Mesendoderm (in vitro differentiated cells): Measurements from ENCODE around the gene IL1R1.

Experiments
- DNase-seq: peaks from one replicate; pipeline ENCODE4 v3.0.0; 2013
- H2AK5ac ChIP-seq: 2 replicates; pipeline ENCODE4 v1.6.1; 2013; ENCODE audit warnings: low read length, inconsistent platforms
- H2BK120ac ChIP-seq: 2 replicates; pipeline ENCODE4 v1.6.1; 2013; ENCODE audit warnings: low read depth, mild to moderate bottlenecking, low read length, moderate library complexity, mixed read lengths
- H2BK15ac ChIP-seq: replicated peaks from 2 replicates; pipeline ENCODE4 v1.6.1; 2013; ENCODE audit warnings: low read depth, mild to moderate bottlenecking, moderate library complexity
- H2BK5ac ChIP-seq: 2 replicates; pipeline ENCODE4 v1.6.1; 2013; ENCODE audit warnings: low read length, inconsistent platforms
- H3K18ac ChIP-seq: 2 replicates; pipeline ENCODE4 v1.6.1; 2013; ENCODE audit warnings: mild to moderate bottlenecking, low read length, mixed read lengths
- H3K23ac ChIP-seq: one replicate; pipeline ENCODE4 v1.6.1; 2013; ENCODE audit warnings: low read length
- H3K27ac ChIP-seq: 2 replicates; pipeline ENCODE4 v1.5.1; 2013; ENCODE audit warnings: low read depth, mild to moderate bottlenecking, inconsistent platforms, low read length, moderate library complexity
- H3K27me3 ChIP-seq: 2 replicates; pipeline ENCODE4 v1.6.1; 2013; ENCODE audit warnings: low read length, control low read depth, mild to moderate bottlenecking, inconsistent platforms; ENCODE audit not compliant: insufficient read depth, poor library complexity
- H3K36me3 ChIP-seq: 2 replicates; pipeline ENCODE4 v1.6.1; 2013; ENCODE audit warnings: low read length, inconsistent platforms; ENCODE audit not compliant: control insufficient read depth, insufficient read depth
- H3K4ac ChIP-seq: one replicate; pipeline ENCODE4 v1.6.1; 2013; ENCODE audit warnings: low read depth, mild to moderate bottlenecking, low read length, moderate library complexity
- H3K4me1 ChIP-seq: 2 replicates; pipeline ENCODE4 v1.6.1; 2013; ENCODE audit warnings: low read depth, low read length, inconsistent platforms; ENCODE audit not compliant: control insufficient read depth
- H3K4me2 ChIP-seq: 2 replicates; pipeline ENCODE4 v1.6.1; 2013; ENCODE audit warnings: low read length
- H3K4me3 ChIP-seq: 2 replicates; pipeline ENCODE4 v1.5.1; 2013; ENCODE audit warnings: mild to moderate bottlenecking, low read length
- H3K56ac ChIP-seq: one replicate; pipeline ENCODE4 v1.6.1; 2013; ENCODE audit warnings: low read length
- H3K79me1 ChIP-seq: 2 replicates; pipeline ENCODE4 v1.6.1; 2013; ENCODE audit warnings: low read length, inconsistent platforms
- H3K79me2 ChIP-seq: 2 replicates; pipeline ENCODE4 v1.6.1; 2013; ENCODE audit warnings: mild to moderate bottlenecking, low read length; ENCODE audit not compliant: control insufficient read depth, insufficient read depth
- H3K9ac ChIP-seq: 2 replicates; pipeline ENCODE4 v1.6.1; 2013; ENCODE audit warnings: low read length, inconsistent platforms
- H4K5ac ChIP-seq: one replicate; pipeline ENCODE4 v1.6.1; 2013; ENCODE audit warnings: low read length
- H4K8ac ChIP-seq: one replicate; pipeline ENCODE4 v1.6.1; 2013; ENCODE audit warnings: low read depth, mild to moderate bottlenecking, control low read depth, low read length, moderate library complexity
- WGBS: extraction: QIAGEN DNeasy Blood & Tissue Kit; methylation state at CpG from one replicate; pipeline ENCODE4 v1.1.7; 2013; ENCODE audit warnings: low lambda C conversion rate, missing lambda C conversion rate; ENCODE audit not compliant: insufficient coverage; ENCODE audit errors: extremely low coverage; 5-methylcytosine and 5-hydroxymethylcytosine counted together

Gene IL1R1

DNA sequence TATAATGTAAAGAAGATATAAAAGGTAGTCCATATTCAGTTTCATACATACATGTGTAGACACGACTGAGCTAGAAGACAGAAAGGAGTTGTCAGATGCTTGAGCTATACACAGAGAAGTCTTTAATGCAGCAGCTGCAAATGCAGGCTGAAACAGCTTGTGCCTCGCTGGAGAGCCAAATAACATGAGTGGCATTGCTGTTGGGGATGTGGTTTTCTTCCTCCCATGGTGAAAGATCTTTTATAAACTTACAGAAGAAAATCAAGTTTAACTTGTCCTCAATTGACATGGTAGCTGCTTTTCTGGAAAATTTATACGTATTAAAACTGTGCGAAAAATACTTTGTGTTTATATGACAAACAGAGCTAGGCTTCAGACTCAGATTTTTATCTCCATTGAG lies 16.4 kb upstream of the IL1R1 start:
- Histone ChIP-seq H3K27ac (no peak overlapping the region), H4K8ac (no peak overlapping the region)

DNA sequence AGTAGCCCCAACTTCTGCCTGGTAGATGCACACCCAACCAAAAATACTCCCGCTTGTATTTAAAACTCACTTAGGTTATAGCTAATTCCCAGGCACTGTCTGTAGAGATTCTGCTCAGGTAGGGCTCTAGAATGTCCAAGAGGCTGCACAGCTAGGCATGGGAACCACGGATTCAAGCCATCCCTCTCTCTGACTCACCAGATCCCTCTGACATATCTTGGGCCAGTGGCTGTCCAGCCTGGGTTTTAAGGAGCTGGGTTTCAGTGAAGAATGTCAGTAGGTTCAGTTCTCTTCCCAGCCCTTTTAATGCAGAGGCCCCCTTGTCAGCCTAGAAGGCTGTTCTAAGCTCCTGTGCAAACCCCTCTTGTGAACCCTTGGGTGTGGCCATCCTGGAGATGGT lies 15.9 kb upstream of the IL1R1 start:
- WGBS = no CpG with 5 or more reads among the region's 2 CpGs
- no peaks in the 10 kb centered on the region for H3K27me3 ChIP-seq

More for the DNA sequence above, 16.4 kb upstream of the IL1R1 start:
- DNase-seq = no peak
- no peak overlapping the region for H3K23ac ChIP-seq
- H3K4ac ChIP-seq = no peak overlapping the region
- H3K36me3 ChIP-seq = no peaks in the 10 kb centered on the region
- H2BK5ac ChIP-seq = no peak overlapping the region
- no CpG with 5 or more reads among the region's 4 CpGs for WGBS
- no peak overlapping the region for H4K5ac ChIP-seq
- no peak overlapping the region for H2BK15ac ChIP-seq
- no peaks in the 10 kb centered on the region for H3K79me1 ChIP-seq
- no peak overlapping the region for H3K4me2 ChIP-seq
- no peaks in the 10 kb centered on the region for H3K27me3 ChIP-seq
- no peak overlapping the region for H3K9ac ChIP-seq
- no peak overlapping the region for H3K56ac ChIP-seq
- H2AK5ac ChIP-seq = no peak overlapping the region
- H3K4me3 ChIP-seq = no peak overlapping the region
- no peaks in the 10 kb centered on the region for H3K79me2 ChIP-seq
- H3K18ac ChIP-seq = no peak overlapping the region
- H2BK120ac ChIP-seq = no peak overlapping the region
- no peaks in the 10 kb centered on the region for H3K4me1 ChIP-seq

GRCh38 chr2:102129082-102129481 lies 13.5 kb upstream of the IL1R1 start:
- Histone ChIP-seq H2AK5ac (no peak overlapping the region), H3K4me2 (no peak overlapping the region), H3K18ac (no peak overlapping the region), H3K23ac (no peak overlapping the region), H3K79me2 (no peaks in the 10 kb centered on the region), H3K9ac (no peak overlapping the region), H4K8ac (no peak overlapping the region), H2BK15ac (no peak overlapping the region), H3K56ac (no peak overlapping the region), H3K4ac (no peak overlapping the region), H2BK5ac (no peak overlapping the region), H2BK120ac (no peak overlapping the region), H3K27ac (no peak overlapping the region), H4K5ac (no peak overlapping the region), H3K4me3 (no peak overlapping the region), H3K36me3 (no peaks in the 10 kb centered on the region), H3K27me3 (no peaks in the 10 kb centered on the region), H3K4me1 (no peaks in the 10 kb centered on the region), H3K79me1 (no peaks in the 10 kb centered on the region)
- DNase-seq = no peak
- no CpG with 5 or more reads among the region's 1 CpG for WGBS

More for the DNA sequence above, 15.9 kb upstream of the IL1R1 start:
- no peak overlapping the region for H2BK15ac ChIP-seq
- H3K27ac ChIP-seq = no peak overlapping the region
- no peak overlapping the region for H3K23ac ChIP-seq
- no peak overlapping the region for H3K18ac ChIP-seq
- H3K56ac ChIP-seq = no peak overlapping the region
- H3K4me2 ChIP-seq = no peak overlapping the region
- H3K36me3 ChIP-seq = no peaks in the 10 kb centered on the region
- no peaks in the 10 kb centered on the region for H3K79me1 ChIP-seq
- H3K4me1 ChIP-seq = no peaks in the 10 kb centered on the region
- no peaks in the 10 kb centered on the region for H3K79me2 ChIP-seq
- H4K8ac ChIP-seq = no peak overlapping the region
- H4K5ac ChIP-seq = no peak overlapping the region
- no peak for DNase-seq
- no peak overlapping the region for H2BK5ac ChIP-seq
- H3K4ac ChIP-seq = no peak overlapping the region
- H3K4me3 ChIP-seq = no peak overlapping the region
- H2BK120ac ChIP-seq = no peak overlapping the region
- H3K9ac ChIP-seq = no peak overlapping the region
- no peak overlapping the region for H2AK5ac ChIP-seq

DNA sequence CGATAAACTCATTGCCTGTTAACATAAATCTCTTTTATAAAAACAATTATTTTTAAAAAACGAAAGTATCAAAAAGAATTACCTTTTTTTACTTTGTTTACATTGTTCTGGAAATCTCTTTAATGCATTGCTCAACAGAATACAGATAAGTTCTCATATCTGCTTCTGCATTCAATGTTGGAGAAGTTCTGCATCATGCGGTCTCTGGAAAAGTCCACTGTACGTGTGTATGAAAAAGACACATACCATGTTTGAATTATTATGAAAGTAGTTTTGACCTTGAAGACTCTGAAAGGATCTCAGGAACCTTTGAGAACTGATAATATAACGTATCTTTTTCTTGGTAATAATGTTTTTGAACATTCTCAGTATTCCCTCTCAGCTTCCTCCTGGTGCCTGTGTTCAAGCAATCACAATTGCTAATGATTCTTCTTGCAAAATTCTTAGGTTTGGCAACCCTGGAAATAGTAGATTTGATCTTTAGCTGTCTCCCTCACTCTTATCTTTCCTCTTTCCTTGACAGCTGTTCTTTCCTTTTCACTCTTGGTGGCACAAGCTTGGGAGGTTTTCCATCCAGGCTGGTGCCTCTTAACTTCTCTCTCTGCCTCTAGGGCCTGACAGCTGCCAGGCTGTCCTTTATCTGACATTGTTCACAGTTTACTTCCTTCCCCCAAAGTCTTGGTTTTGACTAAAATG lies 12.4 kb upstream of the IL1R1 start:
- H3K4me2 ChIP-seq = no peak overlapping the region
- H2BK15ac ChIP-seq = no peak overlapping the region
- H4K5ac ChIP-seq = no peak overlapping the region
- H3K4me3 ChIP-seq = no peak overlapping the region
- no peak overlapping the region for H2BK120ac ChIP-seq
- H3K27me3 ChIP-seq = no peaks in the 10 kb centered on the region
- no peak overlapping the region for H3K56ac ChIP-seq
- H3K9ac ChIP-seq = no peak overlapping the region
- H3K79me2 ChIP-seq = no peaks in the 10 kb centered on the region
- DNase-seq = no peak
- H3K23ac ChIP-seq = no peak overlapping the region
- no peaks in the 10 kb centered on the region for H3K4me1 ChIP-seq
- 100% methylated on average over 2 of the region's 5 CpGs for WGBS
- H3K4ac ChIP-seq = no peak overlapping the region
- H2AK5ac ChIP-seq = no peak overlapping the region
- H3K79me1 ChIP-seq = no peaks in the 10 kb centered on the region
- no peak overlapping the region for H3K18ac ChIP-seq
- H3K36me3 ChIP-seq = no peaks in the 10 kb centered on the region
- no peak overlapping the region for H2BK5ac ChIP-seq
- no peak overlapping the region for H4K8ac ChIP-seq
- H3K27ac ChIP-seq = no peak overlapping the region

GRCh38 chr2:102130647-102130991 lies 11.9 kb upstream of the IL1R1 start:
- Histone ChIP-seq H3K23ac (no peak overlapping the region), H3K9ac (no peak overlapping the region), H3K56ac (no peak overlapping the region), H3K79me2 (no peaks in the 10 kb centered on the region), H2BK120ac (no peak overlapping the region), H3K4me3 (no peak overlapping the region), H3K79me1 (no peaks in the 10 kb centered on the region), H3K4ac (no peak overlapping the region), H3K18ac (no peak overlapping the region), H3K27me3 (no peaks in the 10 kb centered on the region), H4K5ac (no peak overlapping the region), H2BK5ac (no peak overlapping the region), H2BK15ac (no peak overlapping the region), H3K4me2 (no peak overlapping the region), H2AK5ac (no peak overlapping the region), H4K8ac (no peak overlapping the region), H3K36me3 (no peaks in the 10 kb centered on the region), H3K4me1 (no peaks in the 10 kb centered on the region), H3K27ac (no peak overlapping the region)
- DNase-seq = no peak

DNA sequence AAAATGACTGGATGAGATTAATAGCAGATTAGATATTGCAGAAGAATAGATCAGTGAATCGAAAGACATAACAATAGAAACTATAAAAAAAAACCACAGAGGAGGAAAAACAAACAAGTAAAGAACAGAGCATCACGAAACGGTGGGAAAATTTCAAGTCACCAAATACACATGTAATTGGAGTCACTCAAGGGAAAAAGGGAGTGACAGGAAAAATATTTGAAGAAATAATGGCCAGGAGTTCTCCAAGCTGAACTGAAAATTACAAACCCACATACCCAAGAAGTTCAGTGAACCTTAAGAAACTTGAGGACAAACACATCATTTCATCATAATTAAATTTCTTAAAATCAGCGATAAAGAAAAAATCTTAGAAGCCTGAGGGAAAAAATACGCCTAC lies 11.0 kb upstream of the IL1R1 start:
- Histone ChIP-seq H3K23ac (no peak overlapping the region), H4K5ac (no peak overlapping the region), H3K4me1 (no peaks in the 10 kb centered on the region), H3K9ac (no peak overlapping the region), H4K8ac (no peak overlapping the region), H2BK120ac (no peak overlapping the region), H3K27me3 (no peaks in the 10 kb centered on the region), H3K4ac (no peak overlapping the region), H3K56ac (no peak overlapping the region), H3K36me3 (no peaks in the 10 kb centered on the region), H3K18ac (no peak overlapping the region), H3K4me3 (no peak overlapping the region), H2AK5ac (no peak overlapping the region), H3K79me2 (no peaks in the 10 kb centered on the region), H3K27ac (no peak overlapping the region), H3K79me1 (no peaks in the 10 kb centered on the region), H2BK15ac (no peak overlapping the region), H3K4me2 (no peak overlapping the region), H2BK5ac (no peak overlapping the region)
- WGBS = no CpG with 5 or more reads among the region's 5 CpGs
- DNase-seq = no peak
